DND-41 (cell line): ENCODE results near the gene OR2F2.

Experiments used
- ATAC-seq: fragments of 200-7000 bp; cut with Tn5 transposase; 3 replicates; pipeline ENCODE4 v1.9.1; 2021; ENCODE audit warnings: low read depth; ENCODE audit not compliant: insufficient read depth
- DNase-seq: peaks from one replicate; pipeline ENCODE4 v3.0.0-alpha.2; 2020
- H2AFZ ChIP-seq: 2 replicates; pipeline ENCODE4 v1.6.0; 2012; ENCODE audit warnings: low read depth, low read length
- H3K27ac ChIP-seq: 2 replicates; pipeline ENCODE4 v1.5.1; 2012; ENCODE audit warnings: low read length, inconsistent platforms
- H3K27me3 ChIP-seq: fragments of 200-600 bp; sonication (generic); 2 replicates; pipeline ENCODE4 v1.6.0; 2012; ENCODE audit warnings: low read length, mild to moderate bottlenecking, inconsistent platforms; ENCODE audit not compliant: insufficient read depth, poor library complexity
- H3K36me3 ChIP-seq: 2 replicates; pipeline ENCODE4 v1.5.1; 2012; ENCODE audit warnings: low read length, inconsistent platforms; ENCODE audit not compliant: insufficient read depth
- H3K4me1 ChIP-seq: 2 replicates; pipeline ENCODE4 v1.5.1; 2012; ENCODE audit warnings: mild to moderate bottlenecking, low read length; ENCODE audit not compliant: insufficient read depth
- H3K4me2 ChIP-seq: 2 replicates; pipeline ENCODE4 v1.6.0; 2012; ENCODE audit warnings: mild to moderate bottlenecking, moderate library complexity, low read length, inconsistent platforms; ENCODE audit not compliant: insufficient read depth
- H3K4me3 ChIP-seq, 2 experiments: fragments of 200-600 bp in 1 of 2; shearing (Covaris generic) in 1 of 2; 2 replicates each; pipeline ENCODE4 v1.5.1; 2012 to 2016; ENCODE audit warnings: inconsistent platforms in 2 of 2, low read length in 2 of 2, mild to moderate bottlenecking in 2 of 2, low read depth in 1 of 2, moderate library complexity in 1 of 2
- H3K79me2 ChIP-seq: 2 replicates; pipeline ENCODE4 v1.6.0; 2012; ENCODE audit warnings: low read length, inconsistent platforms; ENCODE audit not compliant: insufficient read depth
- H3K9ac ChIP-seq: 2 replicates; pipeline ENCODE4 v1.6.0; 2012; ENCODE audit warnings: low read depth, mild to moderate bottlenecking, inconsistent platforms, low read length, moderate library complexity
- H3K9me3 ChIP-seq: 2 replicates; pipeline ENCODE4 v1.5.1; 2012; ENCODE audit warnings: low read length, moderate library complexity, mild to moderate bottlenecking, inconsistent platforms; ENCODE audit not compliant: insufficient read depth, severe bottlenecking
- H4K20me1 ChIP-seq: 2 replicates; pipeline ENCODE4 v1.6.0; 2012; ENCODE audit warnings: low read length; ENCODE audit not compliant: insufficient read depth
- CTCF ChIP-seq: IDR thresholded peaks from 2 replicates; pipeline ENCODE4 v1.5.1; 2012; ENCODE audit warnings: borderline replicate concordance, low read length, moderate library complexity, mild to moderate bottlenecking; ENCODE audit not compliant: poor library complexity, severe bottlenecking; ENCODE audit errors: extremely low read depth
- EZH2 ChIP-seq: IDR thresholded peaks from 3 replicates; pipeline ENCODE4 v1.6.1; 2012; ENCODE audit warnings: borderline replicate concordance, low read depth, mild to moderate bottlenecking, moderate library complexity, low read length, inconsistent platforms; ENCODE audit not compliant: severe bottlenecking

The OR2F2 gene

DNA sequence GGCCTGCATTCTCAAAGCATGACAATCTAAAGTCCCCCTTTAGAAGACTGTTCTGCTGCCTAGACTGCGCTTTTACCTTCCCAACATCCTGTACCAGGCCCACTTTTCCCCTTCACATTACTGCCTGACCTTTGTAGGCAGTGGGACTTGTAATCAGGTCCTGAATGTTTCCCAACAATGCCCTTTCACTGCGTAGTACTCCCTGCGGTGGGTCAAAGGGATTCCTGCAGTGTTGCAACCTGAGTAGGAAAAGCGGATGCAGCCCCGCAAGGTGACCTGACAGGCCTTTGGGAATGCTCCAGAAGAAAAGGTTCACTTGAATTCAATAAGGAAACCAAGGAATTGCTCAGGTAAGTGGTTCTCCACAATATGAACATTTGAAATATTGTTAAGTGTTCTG, 28.1 kb upstream of the OR2F2 start:
- Histone ChIP-seq H2AFZ (no peak overlapping the region), H3K4me1 (peaks cover 4% of the 10 kb centered on the region), H3K27me3 (peaks cover 8% of the 10 kb centered on the region), H3K9ac (no peak overlapping the region), H3K27ac (no peak overlapping the region), H3K4me3 (no peak overlapping the region), H3K4me2 (no peak overlapping the region), H3K36me3 (no peaks in the 10 kb centered on the region), H4K20me1 (no peaks in the 10 kb centered on the region), H3K79me2 (peaks cover under 1% of the 10 kb centered on the region; the same call in 1 of the 2 replicates), H3K9me3 (no peaks in the 10 kb centered on the region)
- ATAC-seq = no peak
- DNase-seq = no peak
- TF ChIP-seq CTCF = no peak
- TF ChIP-seq EZH2 = no peak

DNA sequence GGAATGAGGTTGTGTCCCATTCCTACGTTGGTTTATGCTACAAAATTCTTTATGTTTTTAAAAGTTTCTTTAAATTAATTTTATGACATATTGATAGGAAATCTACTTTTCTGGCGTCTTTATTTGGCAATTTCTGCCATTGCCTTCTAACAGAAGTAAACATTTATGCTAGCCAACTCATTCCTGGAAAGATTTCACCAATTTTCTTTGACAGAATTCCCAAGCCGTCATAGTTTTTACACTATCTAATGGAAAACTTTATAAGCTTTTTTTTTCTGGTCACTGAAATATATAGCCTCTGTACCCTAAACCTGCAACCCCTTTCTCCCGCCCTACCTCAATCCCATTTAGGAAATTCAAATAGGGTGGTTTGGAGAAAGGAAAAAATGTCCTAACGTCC, 26.9 kb upstream of the OR2F2 start:
- Histone ChIP-seq H4K20me1 (no peaks in the 10 kb centered on the region), H3K9ac (no peak overlapping the region), H3K9me3 (no peaks in the 10 kb centered on the region), H2AFZ (no peak overlapping the region), H3K4me1 (no peaks in the 10 kb centered on the region), H3K27ac (no peak overlapping the region), H3K4me3 (no peak overlapping the region), H3K27me3 (peaks cover 15% of the 10 kb centered on the region), H3K79me2 (no peaks in the 10 kb centered on the region), H3K36me3 (no peaks in the 10 kb centered on the region), H3K4me2 (no peak overlapping the region)
- ATAC-seq (no peak), DNase-seq (no peak)
- no peak for TF ChIP-seq CTCF
- TF ChIP-seq EZH2 = no peak

DNA sequence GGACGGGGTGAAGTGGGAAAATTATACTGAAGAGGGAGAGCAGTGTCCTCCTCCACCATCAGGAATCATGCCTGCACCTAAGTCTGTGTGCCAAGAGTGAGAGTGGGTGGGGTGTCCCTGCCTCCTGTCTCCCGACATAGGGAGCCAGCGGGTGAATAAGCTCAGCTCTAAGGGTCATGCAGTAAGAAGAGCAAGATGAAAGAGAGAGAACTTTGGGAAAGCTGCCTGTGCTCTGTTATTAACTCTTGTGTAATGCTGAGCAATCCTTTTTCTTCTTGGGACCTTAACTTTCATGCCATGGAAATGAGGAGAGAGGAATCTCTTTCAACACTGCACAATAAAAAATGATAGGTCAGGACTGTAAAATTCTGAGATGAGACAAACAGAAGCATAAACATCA, 25.2 kb upstream of the OR2F2 start:
- Histone ChIP-seq H3K27me3 (peaks cover 17% of the 10 kb centered on the region), H3K9me3 (no peaks in the 10 kb centered on the region), H3K9ac (no peak overlapping the region), H3K4me3 (no peak overlapping the region), H4K20me1 (no peaks in the 10 kb centered on the region), H3K4me1 (no peaks in the 10 kb centered on the region), H3K4me2 (no peak overlapping the region), H3K27ac (no peak overlapping the region), H2AFZ (no peak overlapping the region), H3K79me2 (no peaks in the 10 kb centered on the region), H3K36me3 (no peaks in the 10 kb centered on the region)
- ATAC-seq (no peak), DNase-seq (no peak)
- TF ChIP-seq CTCF (no peak), EZH2 (no peak)
